Suppressor macrophage (primary cell): ENCODE data around the gene MYO1B.
"Not testable (repeated sequence)": the region's sequence is repeated elsewhere in the genome, so short reads cannot be mapped to it uniquely, and the experiment has no call there.

Source experiments
- DNase-seq, 4 experiments: peaks; one replicate each; pipeline ENCODE4 v3.0.0-alpha.2; 2020 to 2022

MYO1B gene

DNA sequence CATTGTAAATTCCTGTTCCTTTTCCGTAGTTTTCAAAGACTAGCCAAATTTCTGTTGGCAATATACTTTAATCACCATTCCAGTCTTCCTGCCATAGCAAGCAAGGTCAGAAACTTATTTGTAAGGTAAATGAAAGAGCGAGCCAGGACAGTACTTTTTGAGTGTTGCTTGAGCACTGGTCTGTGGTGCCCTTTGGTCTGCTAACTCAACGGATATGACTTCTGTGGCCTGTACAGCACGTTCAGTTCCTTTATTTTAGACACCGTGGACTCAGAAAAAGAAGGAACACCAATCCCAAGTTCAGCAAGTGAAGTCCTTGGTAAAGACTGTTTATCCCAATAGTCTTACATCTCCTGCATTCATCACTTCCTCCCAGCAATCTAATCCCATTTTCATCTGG is 166.3 kb downstream of the MYO1B start:
- DNase-seq, result peak; percentile 15 to 53 (median 26)

DNA sequence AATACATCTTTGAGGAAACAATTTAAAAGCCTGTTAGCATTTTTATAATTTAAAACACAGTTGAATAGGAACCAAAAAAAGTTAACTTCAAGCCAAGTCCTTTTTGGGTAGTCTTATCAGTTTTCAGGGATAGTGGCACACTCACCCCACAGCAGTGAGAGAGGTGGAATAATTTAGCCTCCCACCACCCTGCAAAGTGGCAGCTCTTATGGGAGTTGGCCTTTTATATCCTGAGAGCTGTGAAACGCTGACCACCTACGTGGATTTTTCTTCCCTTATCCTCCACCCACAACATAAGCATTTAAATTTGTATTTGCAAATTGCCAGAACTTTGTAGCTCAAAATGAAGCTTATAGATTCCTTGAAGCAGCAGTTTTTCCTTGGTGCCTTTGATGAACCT is 167.1 kb downstream of the MYO1B start:
- peak in 3 of 4 experiments; percentile 16 to 26 (median 17) for DNase-seq

DNA sequence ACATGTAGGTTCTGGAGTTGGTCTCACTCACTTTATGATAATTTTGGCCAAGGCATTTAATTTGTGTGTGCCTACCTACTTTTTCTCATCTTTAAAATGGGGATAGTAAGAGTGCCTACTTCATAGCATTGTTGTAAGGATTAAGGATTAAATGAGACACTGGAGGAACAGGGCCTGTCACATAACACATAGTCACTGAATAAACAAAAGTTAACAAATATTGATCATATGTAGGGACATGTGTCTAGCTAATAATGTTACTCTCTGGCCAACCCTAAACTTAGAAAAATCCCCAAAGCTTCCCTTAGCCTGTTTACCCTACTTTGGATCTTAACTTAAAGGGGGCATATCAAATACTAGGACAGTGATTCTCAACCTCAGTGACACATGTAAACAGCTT is 169.9 kb downstream of the MYO1B start:
- no peak for DNase-seq

DNA sequence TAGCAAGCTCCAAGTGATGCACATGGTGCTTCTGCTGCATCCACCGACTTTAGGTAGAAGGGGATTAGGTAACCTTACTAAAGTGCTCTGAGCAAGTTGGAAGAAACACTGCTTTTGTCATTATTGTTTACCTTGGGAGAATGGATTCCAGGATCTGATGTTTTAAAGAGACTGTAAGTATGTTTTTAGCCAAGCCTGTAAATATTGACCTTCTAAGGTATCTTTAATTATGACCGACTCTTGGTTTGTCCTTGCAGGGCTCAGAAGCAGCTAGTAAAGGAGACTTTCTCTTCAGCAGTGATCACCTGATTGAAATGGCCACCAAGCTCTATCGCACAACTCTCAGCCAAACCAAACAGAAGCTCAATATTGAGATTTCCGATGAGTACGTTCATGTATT is 170.7 kb downstream of the MYO1B start:
- DNase-seq, result no peak

DNA sequence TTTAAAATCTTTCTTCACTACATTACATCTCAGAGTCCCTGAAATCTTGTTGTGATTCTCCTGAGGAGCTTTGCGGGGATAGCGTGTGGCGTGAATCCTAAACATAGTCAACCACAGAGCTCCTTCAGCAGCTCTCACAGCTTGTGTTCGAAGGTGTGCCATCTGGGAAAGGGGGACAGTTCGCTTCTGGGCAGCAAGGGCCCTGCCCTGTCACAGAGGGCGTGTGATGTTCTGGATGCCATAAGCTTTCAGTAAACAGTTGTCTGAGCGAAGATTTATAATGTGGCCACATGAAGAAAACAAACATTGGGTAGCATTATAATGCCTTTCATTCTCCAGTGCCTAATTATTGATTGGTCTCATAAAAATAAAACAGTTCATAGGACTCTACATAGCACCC is 172.5 kb downstream of the MYO1B start:
- no peak for DNase-seq

DNA sequence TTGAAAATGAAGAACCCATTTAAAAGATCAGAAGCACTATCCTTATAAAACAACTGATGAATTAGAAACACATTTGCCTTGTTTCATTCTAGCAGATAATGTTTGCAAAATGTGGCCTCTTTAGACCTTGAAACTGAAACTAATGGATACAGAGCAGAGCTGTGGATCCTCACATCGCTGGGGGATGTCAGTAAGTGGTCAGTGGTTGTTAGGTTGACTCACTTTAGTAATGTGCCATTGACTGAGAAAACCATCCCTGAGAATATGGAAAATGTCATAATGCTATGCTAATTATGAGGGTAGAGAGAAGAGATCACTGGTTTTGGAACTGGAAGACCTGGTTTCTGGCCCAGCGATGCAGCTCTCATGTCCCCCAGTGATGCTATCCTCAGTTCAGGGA is 176.7 kb downstream of the MYO1B start:
- no peak for DNase-seq

DNA sequence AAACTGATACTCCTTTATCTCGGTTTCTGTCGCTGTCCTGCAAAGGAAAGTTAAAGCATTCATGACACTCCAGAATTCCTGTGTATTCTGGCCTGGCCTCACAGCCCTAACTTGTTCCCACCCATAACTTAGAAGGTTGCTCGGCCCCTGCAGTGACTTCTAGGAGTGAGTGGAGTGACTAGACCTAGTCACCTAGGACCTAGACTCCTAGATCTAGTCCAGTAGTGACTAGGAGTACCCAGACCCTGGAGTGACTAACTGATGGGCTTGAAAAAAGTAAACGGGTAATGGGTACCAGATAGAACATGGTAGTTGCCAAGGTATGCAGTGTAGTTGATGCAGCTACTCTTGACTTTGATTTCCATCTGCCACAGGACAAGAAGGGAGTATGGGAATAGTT is 181.8 kb downstream of the MYO1B start:
- no peak for DNase-seq

DNA sequence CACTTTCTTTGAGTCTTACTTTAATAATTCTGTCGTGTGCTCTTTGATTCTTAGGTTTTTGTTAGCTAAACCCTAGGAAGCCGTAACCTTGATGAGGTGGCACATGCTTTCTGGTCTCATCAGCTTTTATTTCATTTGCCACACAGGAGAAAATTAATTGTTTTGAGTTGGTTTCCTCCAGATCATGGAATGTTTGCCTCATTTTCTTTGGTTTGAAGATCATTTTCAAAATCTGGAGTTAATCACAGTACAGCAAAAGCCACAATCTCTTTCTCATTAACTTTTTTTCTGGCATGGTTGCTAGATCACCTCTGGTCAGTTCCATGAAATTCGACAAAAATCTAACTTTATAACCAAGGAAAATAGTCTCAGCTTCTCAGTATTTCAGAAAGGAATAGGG is 182.9 kb downstream of the MYO1B start:
- DNase-seq, result no peak

DNA sequence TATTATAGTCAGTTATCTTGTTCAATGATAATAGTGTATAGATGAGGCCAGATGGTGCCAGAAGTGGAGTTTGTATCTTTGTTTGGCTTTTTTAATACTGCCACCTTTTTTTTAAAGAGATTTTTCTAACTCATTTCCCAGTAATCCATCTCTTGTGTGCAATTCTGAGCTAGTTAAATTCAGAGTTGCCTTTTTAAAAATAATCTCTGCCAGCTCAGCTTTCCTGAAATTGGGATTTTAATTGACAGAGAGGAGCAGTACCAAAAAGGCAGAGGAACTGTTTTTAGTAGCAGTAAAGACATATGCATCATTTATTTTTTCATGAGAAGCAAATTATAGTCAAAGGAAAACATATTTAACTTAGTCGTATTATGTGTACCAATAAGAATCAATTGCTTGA is 185.3 kb downstream of the MYO1B start:
- DNase-seq, result no peak

DNA sequence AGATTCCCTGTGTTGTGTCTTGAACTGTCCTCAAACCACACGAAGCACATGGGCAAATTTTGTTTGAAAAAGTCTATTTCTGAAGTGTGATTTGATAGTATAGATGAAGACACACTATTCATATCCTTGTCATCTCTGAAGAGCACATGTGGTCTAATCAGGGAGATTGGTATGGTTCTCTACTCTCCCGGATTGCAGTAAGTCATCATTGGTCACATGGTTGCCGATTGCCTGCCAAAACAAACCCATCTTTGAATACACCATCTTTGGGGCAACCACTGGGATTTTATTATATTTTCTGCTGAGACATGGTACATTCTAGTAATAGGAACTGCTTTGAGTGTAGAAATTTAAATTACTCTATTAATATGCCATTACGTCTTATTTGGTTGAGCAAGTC is 186.9 kb downstream of the MYO1B start:
- peak in 1 of 4 experiments; percentile 13 for DNase-seq

DNA sequence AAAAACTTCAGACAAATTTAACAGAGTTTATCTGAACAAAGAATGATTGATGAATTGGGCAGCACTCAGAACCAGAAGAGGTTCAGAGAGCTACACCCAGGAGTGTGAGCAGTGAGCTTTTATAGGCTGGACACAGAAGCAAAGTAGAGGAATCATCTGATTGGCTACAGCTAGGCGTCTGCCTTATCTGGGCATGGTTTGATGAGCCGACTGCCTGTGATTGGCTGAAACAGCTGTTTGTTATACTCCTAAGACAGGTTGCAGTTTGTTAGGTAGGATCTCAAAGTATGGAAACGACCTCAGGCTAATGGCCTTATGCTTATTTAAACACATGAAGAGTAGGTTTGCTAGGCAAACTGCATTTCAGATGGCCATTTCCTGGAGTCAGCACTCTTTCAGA is 188.9 kb downstream of the MYO1B start:
- no peak for DNase-seq

DNA sequence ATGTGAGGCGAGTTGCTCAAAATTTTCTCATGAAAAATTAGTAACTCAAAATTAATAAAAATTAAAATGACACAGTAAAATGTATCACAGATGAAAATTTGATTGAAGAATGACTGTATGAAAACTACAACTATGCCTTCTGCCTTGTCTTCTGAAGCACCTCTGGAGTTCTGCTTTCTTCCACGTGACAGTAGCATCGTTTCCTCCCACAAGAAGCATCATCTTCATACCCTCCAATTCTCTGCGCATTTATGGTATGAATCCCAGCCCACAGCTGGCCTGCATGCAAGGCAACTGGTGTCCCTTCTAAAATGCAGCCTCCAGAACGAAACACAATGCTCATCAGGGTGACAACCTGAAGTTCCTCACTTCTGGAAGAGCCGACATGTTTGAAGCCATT is 189.9 kb downstream of the MYO1B start:
- DNase-seq, result peak; percentile 8 to 53 (median 36)

DNA sequence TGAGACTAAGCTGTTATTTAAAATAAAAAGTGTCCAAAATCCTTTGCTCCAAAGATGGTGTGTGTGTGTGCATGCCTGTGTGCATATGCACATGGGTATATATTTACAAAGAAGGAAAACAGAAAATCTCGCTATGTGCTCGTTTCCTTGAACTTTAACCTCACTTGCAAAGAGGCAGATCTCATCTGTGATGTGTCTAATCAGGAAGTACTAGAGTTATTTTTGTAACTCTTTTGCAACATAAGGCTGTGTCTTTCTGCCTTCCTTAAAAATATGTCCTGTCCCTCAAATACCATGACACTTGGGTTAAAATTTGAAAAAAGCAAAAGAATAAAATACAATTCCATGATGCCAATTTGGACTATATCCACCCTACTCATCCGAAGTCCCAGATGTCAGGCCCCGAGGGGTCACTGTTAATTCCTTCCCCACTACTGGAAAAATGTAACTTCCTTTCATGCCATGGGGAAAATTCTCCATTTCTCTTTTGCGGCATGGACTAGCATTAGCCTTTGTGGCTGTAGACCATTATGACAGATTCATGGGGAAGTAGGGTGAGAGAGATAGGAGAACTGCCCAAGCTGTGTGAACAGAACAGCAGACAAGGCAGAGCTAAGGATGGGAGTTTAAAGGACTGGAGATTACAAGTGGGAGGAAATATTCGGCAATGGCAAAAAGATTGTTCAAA is 191.3 kb downstream of the MYO1B start:
- peak; percentile 76 to 90 (median 84) for DNase-seq

DNA sequence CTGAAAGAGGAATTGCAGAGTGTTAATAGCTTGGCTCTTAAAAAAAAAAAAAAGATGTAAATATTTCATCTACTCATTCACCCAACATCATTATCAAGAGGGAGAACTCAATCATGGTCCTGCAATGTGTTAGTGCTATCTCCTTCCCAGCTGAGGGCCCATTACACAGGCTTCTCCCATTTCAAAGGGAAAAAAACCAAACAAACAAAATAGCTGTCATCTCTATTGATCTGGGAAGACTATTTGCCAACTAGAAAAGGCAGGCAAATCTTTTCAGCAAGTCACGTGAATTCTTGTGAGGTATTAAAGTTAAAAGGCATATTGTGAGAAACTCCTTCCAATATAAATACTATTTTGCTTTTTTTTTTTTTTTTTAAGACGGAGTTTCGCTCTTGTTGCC is 194.3 kb downstream of the MYO1B start:
- no peak for DNase-seq

DNA sequence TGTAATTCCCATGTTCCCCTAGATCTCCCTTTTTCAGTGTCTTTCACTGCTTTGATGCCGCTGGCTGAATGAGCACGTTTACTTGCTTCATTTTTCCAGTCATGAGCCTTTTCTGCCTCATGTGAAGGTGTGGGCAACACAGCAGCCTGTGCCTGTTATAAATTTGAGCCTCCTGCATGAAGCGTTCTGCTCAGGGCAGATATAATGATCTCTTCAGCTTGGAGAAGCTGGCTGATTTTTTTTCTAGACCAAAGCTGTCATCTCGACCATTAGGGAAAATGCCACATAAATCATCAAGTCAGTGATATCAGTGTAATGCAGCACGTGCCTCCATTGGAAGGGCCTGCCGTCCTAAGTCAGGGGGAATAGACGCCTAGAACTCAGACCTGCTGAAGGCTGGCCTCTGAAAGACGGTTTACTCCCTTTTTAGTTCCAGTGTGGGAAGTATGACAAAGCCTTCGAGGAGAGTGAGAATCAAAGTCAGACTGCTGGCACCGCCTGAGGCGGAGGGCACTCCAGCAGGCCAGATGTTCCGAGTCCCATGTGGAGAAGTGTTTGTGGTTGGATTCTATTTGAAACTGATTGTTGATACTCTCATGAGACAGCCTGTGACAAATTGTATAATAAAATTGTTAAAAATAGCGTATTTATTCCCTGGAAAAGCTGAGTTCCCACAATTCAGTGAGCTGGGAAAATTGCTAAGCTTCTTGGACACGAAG is 196.5 kb downstream of the MYO1B start:
- no peak for DNase-seq

DNA sequence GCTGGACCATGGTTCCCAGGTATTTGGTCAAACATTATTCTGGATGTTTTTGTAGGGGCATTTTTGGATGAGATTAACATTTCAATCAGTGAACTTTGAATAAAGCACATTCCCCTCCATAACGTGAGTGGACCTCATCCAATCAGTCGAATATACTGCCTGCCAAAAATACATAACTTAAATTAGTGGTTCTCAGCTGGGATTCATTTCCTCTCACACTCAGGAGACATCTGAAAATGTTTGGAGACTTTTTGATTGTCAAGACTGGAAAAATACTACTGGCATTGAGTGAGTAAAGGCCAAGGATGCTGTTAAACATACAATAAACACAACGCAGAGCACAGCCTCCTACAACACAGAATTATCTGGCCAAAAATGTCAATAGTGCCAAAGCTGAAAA is 198.2 kb downstream of the MYO1B start:
- DNase-seq, result no peak

DNA sequence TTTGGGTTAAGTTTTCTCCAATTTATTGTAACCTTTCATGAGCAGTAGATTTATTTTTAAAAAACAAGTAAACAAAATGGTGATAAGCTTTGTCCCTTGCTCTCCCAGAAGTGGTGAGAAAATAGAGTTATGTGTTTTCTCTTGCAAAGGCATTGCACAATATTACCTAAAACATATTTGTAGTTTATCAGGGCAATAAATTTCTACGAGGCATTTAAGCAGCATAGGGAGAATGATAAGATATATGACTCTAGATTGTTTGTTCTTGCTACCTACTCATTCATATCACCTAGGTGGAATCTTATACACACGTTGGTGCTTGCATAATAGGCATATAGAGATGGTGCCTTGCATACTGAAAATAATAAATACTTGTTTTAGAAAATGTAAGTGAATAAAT is 201.7 kb downstream of the MYO1B start:
- DNase-seq, result no peak

DNA sequence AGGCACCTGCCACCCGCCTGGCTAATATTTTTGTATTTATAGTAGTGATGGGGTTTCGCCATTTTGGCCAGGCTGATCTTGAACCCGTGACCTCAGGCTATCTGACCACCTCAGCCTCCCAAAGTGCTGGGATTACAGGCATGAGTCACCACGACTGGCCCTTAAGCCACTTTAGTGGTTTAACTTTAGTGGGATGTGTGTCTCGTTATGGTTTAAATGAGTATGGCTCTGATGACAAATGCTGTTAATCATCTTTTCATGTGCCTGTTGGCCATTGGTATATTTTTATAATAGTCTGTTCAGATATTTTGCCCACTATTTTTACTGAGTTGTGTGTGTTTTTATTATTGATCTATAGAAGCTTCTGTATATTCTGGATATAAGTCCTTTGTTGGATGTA is 205.9 kb downstream of the MYO1B start:
- no peak for DNase-seq

DNA sequence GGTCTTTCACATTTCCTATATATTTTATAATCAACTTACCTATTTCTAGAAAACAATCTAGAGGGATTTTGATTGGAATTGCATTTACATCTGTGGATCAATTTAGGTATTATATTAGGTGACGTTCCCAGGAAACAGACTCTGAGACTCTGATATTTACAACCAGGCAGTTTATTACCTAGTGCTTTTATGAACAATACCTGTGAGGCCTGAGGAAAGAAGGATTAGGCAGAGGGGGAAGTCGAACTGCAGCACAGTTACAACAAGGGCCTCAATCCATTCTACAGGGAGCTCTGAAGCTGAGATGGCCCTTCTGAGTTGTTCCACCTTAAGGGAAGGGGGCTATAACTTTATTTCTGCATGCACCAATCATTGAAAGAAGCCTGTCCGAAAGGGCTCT is 206.9 kb downstream of the MYO1B start:
- DNase-seq, result no peak

DNA sequence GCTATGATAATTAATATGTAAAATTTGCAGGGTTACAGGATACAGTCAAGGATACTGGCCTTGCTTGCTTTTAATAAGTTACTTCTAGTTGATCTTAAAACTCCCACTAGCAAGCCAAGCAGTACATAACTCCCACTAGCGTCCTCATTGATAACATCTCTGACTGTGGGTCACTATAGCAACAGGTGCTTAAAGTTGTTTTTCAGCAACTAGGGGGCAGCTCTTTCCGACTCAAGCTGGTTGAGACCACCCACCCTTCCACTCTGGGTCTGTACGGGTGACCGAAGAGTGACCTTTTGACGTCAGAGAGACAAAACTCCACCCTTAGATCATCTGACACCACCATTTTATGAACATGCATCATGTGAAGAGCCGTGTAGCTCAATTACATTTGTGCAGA is 208.6 kb downstream of the MYO1B start:
- DNase-seq, result no peak

DNA sequence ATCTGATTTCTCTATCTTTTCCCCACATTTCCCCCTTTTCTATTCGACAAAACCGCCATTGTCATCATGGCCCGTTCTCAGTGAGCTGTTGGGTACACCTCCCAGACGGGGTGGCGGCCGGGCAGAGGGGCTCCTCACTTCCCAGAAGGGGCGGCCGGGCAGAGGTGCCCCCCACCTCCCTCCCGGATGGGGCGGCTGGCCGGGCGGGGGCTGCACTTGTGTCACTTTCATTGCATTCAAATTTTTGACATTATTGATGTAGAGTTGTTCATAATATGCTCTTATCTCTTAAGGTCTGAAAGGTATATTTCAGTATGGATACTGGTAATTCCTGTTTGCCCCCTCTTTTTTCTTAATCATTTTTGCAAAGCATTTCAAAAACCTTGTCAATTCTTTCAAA is 211.3 kb downstream of the MYO1B start:
- not testable (repeated sequence) for DNase-seq

DNA sequence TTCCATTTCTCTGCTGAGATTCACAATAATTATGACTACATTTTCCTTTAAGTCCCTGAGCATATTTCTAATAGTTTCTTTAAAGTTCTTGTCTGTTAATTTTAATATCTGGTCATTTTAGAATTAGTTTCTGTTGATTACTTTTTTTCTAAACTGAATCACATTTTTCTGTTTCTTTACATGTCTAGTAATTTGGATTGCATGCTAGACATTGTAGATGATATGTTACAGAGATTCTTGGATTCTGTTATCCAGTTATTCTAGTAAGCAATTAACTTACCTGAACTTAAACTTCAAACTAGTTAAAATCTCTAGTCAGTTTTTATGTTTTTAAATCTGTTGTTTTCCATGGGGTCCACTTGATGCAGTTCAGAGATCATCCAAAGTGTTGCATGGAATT is 214.0 kb downstream of the MYO1B start:
- no peak for DNase-seq

DNA sequence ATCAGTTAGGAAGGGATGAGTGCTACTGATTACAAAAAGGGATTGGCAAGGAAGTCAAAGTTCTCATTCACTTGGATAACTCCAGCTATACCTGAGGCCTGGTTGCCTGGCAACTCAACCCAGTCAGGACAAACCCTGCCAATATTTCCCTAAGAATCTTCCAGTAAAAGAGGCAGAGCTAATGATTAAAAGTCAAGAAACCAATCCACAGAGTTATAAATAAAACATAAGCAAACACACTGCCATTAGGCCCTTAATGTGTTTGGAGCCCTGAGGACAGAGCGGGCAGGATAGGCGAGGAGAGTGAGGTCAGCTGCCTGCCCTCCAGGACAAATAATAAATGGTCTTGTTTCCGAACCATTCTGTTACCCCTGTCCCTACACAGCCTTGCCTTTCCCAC is 217.2 kb downstream of the MYO1B start:
- DNase-seq, result no peak

DNA sequence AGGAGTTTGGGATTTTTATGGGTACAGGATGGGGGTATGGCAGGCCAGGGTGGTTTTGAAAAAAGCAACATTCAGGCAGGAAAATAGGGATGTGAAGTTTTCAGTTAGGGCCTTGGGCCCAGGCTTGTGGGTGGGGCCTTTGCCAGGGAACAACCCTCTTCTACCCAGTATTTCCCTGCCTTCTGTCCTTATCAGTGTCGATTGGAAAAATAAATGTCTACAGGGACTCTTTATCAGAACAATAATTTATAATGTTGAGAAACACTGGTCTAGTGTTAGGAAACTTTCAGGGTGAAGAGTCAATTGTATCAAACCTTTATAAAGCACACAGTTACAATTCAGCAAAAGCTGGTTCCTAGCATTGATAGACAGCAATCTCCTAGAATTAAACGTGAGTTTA is 218.6 kb downstream of the MYO1B start:
- no peak for DNase-seq
